ENCODE results near the gene FRMD4A.
A peak's percentile ranks its signal among the peaks of the same experiment; 100 is the strongest.

Gene FRMD4A

GRCh38 chr10:13806419-13806818 is 524.3 kb downstream of the FRMD4A start:
- Mint-ChIP-seq H3K4me1 (ENCODE audit: low read depth) (peaks cover 9% of the 10 kb centered on the region), H3K27me3 (no peaks in the 10 kb centered on the region), H3K4me3 (no peak overlapping the region), H3K27ac (no peak overlapping the region), H3K9me3 (no peaks in the 10 kb centered on the region), H3K36me3 (ENCODE audit: low read depth) (no peaks in the 10 kb centered on the region)
- no peak for DNase-seq

GRCh38 chr10:13803566-13804554 is 526.9 kb downstream of the FRMD4A start:
- Mint-ChIP-seq H3K4me1 (ENCODE audit: low read depth) (peaks cover 15% of the 10 kb centered on the region), H3K27me3 (no peaks in the 10 kb centered on the region), H3K36me3 (ENCODE audit: low read depth) (no peaks in the 10 kb centered on the region), H3K4me3 (no peak overlapping the region), H3K27ac (no peak overlapping the region), H3K9me3 (no peaks in the 10 kb centered on the region)
- DNase-seq, result no peak

- H3K9me3 Mint-ChIP-seq, result no peaks in the 10 kb centered on the region
- no peak for DNase-seq
- no peak overlapping the region for H3K27ac Mint-ChIP-seq
- no peaks in the 10 kb centered on the region for H3K27me3 Mint-ChIP-seq
- H3K36me3 Mint-ChIP-seq (ENCODE audit: low read depth), result no peaks in the 10 kb centered on the region
- H3K4me1 Mint-ChIP-seq (ENCODE audit: low read depth), result peaks cover 19% of the 10 kb centered on the region
- H3K4me3 Mint-ChIP-seq, result no peak overlapping the region
These were observed 528.8 kb downstream of the FRMD4A start for GRCh38 chr10:13801907-13802288.

DNA sequence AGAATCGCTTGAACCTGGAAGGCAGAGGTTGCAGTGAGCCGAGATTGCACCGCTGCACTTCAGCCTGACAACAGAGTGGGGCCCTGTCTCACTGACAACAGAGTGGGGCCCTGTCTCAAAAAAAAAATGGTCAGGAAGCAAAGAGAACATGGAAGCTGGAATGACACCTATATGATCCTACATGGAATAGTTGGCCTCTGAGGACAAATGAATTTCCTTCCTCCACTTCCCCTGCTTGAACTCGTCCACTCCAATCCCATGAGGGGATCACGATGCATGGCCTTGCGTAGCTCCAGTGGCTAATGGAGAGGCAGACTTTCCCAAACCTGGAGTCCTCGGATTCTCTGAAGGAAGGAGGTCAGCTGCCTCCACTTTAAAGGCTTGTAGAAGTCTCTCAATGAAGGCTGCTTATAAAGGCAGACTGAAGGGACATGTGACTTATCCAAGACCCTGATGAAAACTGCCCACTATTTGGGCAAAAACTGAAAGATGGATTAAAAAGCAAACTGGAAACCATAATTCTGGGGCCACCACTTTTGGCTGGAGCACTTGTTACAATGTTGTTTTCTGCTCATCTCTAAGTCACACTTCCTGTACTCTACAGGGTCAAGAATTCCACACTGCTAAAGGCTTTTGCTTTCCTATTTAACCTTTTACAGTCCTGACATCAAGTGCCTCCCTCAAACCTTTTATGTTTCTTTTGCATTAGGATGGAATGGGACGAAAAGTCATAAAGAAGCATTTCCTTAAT is 529.4 kb downstream of the FRMD4A start:
- H3K9me3 Mint-ChIP-seq, result no peaks in the 10 kb centered on the region
- H3K4me3 Mint-ChIP-seq, result no peak overlapping the region
- H3K27ac Mint-ChIP-seq, result no peak overlapping the region
- H3K27me3 Mint-ChIP-seq, result no peaks in the 10 kb centered on the region
- peaks cover 18% of the 10 kb centered on the region for H3K4me1 Mint-ChIP-seq (ENCODE audit: low read depth)
- no peak for DNase-seq
- H3K36me3 Mint-ChIP-seq (ENCODE audit: low read depth), result no peaks in the 10 kb centered on the region

DNA sequence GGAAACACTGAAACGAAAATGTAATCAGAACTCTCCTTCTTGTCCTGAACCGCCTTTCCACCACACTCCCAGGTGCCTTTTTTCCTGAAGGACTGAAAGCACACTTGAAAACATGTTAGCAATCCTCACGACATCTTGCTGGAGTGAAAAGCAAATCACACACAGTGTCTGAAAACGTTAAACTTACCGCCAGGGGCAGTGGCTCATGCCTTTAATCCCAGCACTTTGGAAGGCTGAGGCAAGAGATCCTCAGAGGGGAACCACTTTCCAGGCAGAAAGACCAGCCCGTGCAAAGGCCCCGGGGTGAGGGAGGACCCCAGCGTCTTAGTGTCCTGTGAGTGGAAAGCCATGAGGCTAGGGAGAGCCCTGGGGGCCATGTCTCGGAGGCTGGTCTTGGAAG is 533.6 kb downstream of the FRMD4A start:
- H3K4me3 Mint-ChIP-seq, result no peak overlapping the region
- H3K4me1 Mint-ChIP-seq (ENCODE audit: low read depth), result peaks cover 36% of the 10 kb centered on the region
- no peaks in the 10 kb centered on the region for H3K36me3 Mint-ChIP-seq (ENCODE audit: low read depth)
- no peaks in the 10 kb centered on the region for H3K9me3 Mint-ChIP-seq
- no peak for DNase-seq
- no peak overlapping the region for H3K27ac Mint-ChIP-seq
- no peaks in the 10 kb centered on the region for H3K27me3 Mint-ChIP-seq

DNA sequence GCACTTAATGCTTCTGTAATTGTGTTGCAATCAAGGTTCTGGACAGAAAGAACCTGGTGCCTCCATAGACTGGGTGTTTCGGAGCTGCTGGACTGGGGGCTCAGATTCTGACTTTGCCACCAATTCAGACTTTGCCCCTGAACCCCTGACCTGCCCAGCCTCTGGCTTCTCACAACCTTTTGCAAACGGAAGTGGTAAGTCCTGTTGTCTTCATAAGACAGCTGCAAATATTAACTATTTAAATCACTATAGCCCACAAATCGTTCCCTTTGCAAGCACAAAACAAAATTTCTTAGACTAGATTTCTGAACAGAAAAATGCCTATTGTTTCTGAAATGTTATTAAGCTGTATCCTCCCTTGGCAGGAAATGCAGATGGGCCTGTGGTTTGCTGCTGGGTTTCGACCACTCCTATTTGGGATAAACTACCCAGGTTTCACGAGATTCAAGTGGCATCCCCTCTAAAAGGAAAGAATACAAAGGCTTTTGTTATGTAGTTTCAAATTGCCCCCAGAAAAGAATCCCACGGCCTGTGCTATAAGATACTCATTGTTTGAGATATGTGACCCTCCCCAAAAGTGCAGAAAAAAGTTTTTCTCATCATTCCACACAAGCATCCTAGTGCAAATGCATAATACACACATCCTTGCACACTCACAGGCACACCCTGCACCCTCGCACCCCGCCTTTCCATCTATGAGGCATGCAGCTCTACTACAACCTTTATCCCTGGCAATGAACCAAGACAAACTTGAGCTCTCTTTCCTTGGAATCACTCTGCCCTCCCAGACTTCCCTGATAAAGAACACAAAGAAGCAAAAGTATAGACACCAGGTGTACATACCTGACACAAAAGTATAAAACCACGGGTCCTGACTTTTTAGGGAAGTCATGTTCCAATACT is 534.8 kb downstream of the FRMD4A start:
- Mint-ChIP-seq H3K9me3 (no peaks in the 10 kb centered on the region), H3K4me3 (no peak overlapping the region), H3K27ac (no peak overlapping the region), H3K36me3 (ENCODE audit: low read depth) (no peaks in the 10 kb centered on the region), H3K4me1 (ENCODE audit: low read depth) (peaks cover 34% of the 10 kb centered on the region), H3K27me3 (no peaks in the 10 kb centered on the region)
- no peak for DNase-seq

DNA sequence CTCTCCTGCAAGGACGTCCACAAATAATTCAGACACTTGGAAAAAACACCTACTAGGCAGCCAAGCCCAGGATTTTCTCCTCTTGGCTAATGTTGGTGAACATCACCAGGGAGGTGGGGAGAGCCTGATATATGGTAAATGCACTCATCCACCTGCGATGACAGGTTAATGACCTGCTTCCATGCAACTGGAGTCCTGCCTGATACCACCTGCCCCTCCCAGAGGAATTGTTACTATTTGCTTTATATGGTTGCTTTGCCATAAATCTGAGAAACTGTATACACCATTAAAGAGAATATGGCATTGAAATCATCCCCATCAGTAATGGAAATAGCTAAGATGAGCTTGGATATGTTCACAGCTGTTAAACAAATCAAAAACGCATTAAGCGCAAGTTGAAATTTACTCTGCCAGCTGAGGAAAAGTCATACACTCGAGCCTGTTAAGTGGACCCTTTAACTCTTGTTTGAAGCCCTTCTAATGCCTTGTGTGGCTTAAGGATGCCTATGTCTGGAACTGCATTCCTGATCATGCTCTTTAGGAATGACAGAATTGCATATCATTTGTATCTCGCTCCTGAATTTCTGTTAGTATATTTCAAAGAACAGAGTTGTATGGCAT is 535.6 kb downstream of the FRMD4A start:
- no peak overlapping the region for H3K4me3 Mint-ChIP-seq

GRCh38 chr10:13792006-13792405 is 538.7 kb downstream of the FRMD4A start:
- H3K9me3 Mint-ChIP-seq, result no peaks in the 10 kb centered on the region
- H3K4me1 Mint-ChIP-seq (ENCODE audit: low read depth), result peaks cover 44% of the 10 kb centered on the region
- no peak for DNase-seq
- H3K27me3 Mint-ChIP-seq, result no peaks in the 10 kb centered on the region
- no peak overlapping the region for H3K4me3 Mint-ChIP-seq
- H3K36me3 Mint-ChIP-seq (ENCODE audit: low read depth), result no peaks in the 10 kb centered on the region
- no peak overlapping the region for H3K27ac Mint-ChIP-seq

More for the DNA sequence above, 535.6 kb downstream of the FRMD4A start:
- no peaks in the 10 kb centered on the region for H3K9me3 Mint-ChIP-seq
- H3K27ac Mint-ChIP-seq, result no peak overlapping the region
- H3K36me3 Mint-ChIP-seq (ENCODE audit: low read depth), result no peaks in the 10 kb centered on the region
- no peak for DNase-seq
- peaks cover 33% of the 10 kb centered on the region for H3K4me1 Mint-ChIP-seq (ENCODE audit: low read depth)
- H3K27me3 Mint-ChIP-seq, result no peaks in the 10 kb centered on the region

DNA sequence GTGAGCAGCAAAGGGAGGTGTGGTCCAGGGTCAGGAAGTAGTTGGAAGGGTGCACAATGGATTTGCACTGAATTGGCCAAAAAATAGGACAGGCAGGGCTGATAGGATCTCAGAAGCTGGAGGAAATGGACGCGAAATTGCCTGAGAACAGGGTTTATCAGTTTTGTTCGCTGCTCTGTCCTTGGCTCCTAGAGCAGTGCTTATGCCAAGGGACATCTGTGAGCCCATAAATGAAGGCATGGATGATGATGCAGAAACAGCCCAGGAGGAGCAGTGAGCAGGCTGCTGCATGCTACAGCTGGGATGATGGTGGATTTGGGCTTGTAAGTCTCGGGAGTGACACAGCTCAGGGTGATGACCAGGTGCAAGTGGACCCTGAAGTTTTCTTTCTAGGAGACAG is 539.2 kb downstream of the FRMD4A start:
- no peaks in the 10 kb centered on the region for H3K27me3 Mint-ChIP-seq
- no peak overlapping the region for H3K27ac Mint-ChIP-seq
- DNase-seq, result no peak
- no peaks in the 10 kb centered on the region for H3K9me3 Mint-ChIP-seq
- H3K4me1 Mint-ChIP-seq (ENCODE audit: low read depth), result peaks cover 49% of the 10 kb centered on the region
- H3K36me3 Mint-ChIP-seq (ENCODE audit: low read depth), result no peaks in the 10 kb centered on the region
- no peak overlapping the region for H3K4me3 Mint-ChIP-seq

DNA sequence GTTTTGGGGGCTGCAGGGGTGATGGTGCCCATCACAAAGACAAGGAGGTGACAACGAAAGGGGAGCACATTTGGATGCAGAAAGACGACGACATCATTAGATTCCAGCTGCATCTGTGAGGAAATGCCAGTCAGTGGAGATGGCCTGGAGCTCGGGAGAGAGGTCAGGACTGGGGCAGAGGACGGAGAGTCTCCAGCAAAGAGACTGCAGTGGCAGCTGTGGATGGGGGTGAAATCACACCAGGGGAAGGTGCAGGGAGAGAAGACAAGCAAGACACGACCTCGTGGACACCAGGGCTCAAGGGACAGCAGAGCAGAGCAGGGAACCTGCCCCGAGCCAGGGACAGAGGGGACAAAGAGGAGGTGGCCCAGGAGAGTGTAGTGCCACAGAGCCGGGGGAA is 540.5 kb downstream of the FRMD4A start:
- no peaks in the 10 kb centered on the region for H3K9me3 Mint-ChIP-seq
- DNase-seq, result no peak
- H3K27ac Mint-ChIP-seq, result no peak overlapping the region
- H3K27me3 Mint-ChIP-seq, result no peaks in the 10 kb centered on the region
- no peaks in the 10 kb centered on the region for H3K36me3 Mint-ChIP-seq (ENCODE audit: low read depth)
- peaks cover 37% of the 10 kb centered on the region for H3K4me1 Mint-ChIP-seq (ENCODE audit: low read depth)
- no peak overlapping the region for H3K4me3 Mint-ChIP-seq

DNA sequence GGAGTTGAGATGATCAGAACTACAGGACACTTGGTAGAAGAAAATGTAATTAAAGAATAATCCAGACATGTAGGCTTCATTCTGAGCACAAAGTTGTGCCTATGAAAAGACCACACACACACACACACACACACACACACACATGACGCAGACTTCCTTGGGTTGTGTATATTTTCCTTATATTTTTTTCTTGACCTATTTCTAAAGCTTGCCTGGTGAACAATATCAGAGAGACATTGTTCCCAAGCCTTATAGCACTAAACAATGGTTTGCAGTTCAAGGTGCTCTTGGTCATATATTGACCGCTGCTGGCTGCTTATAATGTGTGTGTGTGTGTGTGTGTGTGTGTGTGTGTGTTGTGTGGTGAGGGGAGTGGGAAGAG is 541.3 kb downstream of the FRMD4A start:
- H3K4me1 Mint-ChIP-seq (ENCODE audit: low read depth), result peaks cover 29% of the 10 kb centered on the region

DNA sequence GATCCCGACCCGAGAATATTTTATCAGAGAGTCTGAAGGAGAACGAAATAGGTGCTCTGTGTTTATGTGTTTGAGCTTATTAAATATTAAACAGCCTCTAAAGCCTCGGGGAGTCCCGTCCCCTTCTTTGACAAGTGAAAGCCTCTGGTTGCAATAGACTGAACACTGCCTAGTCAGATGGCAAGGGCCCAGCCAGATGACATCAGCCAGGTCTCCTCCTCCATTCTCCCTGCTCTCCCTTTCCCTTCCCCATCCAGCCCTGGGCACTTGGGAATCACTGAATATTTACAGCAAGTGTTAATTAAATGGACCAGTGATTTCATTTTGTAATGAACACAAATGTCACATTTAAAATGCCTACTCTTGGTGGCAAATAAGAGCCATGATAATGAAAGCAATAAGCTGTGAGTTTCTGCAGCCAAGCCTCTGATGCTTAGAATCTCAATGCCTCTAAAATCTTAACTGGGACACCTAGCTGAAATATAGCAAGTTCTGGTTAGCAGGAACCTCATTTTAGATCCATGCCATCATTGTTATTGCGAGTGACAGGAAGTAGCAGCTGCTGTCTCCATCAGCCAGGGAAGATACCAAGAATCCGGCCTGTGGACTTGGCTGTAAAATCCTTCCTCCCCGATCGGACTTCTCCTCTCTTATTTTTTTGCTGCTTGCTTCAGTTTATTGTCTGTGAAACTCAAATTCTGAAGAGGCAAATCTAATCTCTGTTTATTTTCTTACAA is 541.8 kb downstream of the FRMD4A start:
- Mint-ChIP-seq H3K36me3 (ENCODE audit: low read depth) (no peaks in the 10 kb centered on the region), H3K9me3 (no peaks in the 10 kb centered on the region), H3K4me3 (no peak overlapping the region), H3K27me3 (no peaks in the 10 kb centered on the region), H3K27ac (peak overlapping the region; percentile 71), H3K4me1 (ENCODE audit: low read depth) (peaks cover 30% of the 10 kb centered on the region)
- DNase-seq, result no peak

More for the DNA sequence above, 541.3 kb downstream of the FRMD4A start:
- Mint-ChIP-seq H3K36me3 (ENCODE audit: low read depth) (no peaks in the 10 kb centered on the region), H3K27ac (peak overlapping the region; percentile 71), H3K9me3 (no peaks in the 10 kb centered on the region), H3K4me3 (no peak overlapping the region), H3K27me3 (no peaks in the 10 kb centered on the region)
- no peak for DNase-seq

DNA sequence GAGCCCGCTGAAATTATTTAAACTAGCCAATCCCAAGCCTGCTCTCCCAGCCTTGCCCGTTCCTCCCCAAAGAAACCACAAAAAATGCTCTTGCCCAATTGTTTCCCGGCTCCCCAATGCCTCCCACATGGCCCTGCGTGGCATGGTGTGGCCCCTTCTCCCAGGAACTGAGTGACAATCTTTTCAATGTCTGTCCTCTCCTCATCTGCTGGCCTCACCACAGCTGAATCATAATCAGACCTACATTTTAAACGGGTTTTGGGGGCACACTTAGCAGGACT is 542.5 kb downstream of the FRMD4A start:
- H3K4me3 Mint-ChIP-seq, result no peak overlapping the region
- no peaks in the 10 kb centered on the region for H3K9me3 Mint-ChIP-seq
- H3K36me3 Mint-ChIP-seq (ENCODE audit: low read depth), result no peaks in the 10 kb centered on the region
- no peak for DNase-seq
- peak overlapping the region; percentile 71 for H3K27ac Mint-ChIP-seq
- peaks cover 31% of the 10 kb centered on the region for H3K4me1 Mint-ChIP-seq (ENCODE audit: low read depth)
- no peaks in the 10 kb centered on the region for H3K27me3 Mint-ChIP-seq

Data from activated T-cell treated with anti-CD3 and anti-CD28 coated beads, Interleukin-2, amount 50 U/mL, for 24 hours (primary cell).